ENCODE measurements around the gene KCNA4. TPM values are rescaled to one million over a fixed set of nuclear protein-coding genes. Genes with fewer than 3 reads are reported as not detected.
"Not testable (repeated sequence)": the region's sequence is repeated elsewhere in the genome, so short reads cannot be mapped to it uniquely, and the experiment has no call there.

KCNA4 gene
- total RNA-seq, 1 experiment from 2014 or later, result not detected

- ChIA-PET CTCF (no interaction called here), POLR2A (ENCODE audit: low non-redundant PET) (no interaction called here)
- H3K36me3 ChIP-seq (ENCODE audit: insufficient read depth, low read length, poor library complexity, severe bottlenecking), result no peaks in the 10 kb centered on the region
- DNase-seq (ENCODE audit: low spot score), result no peak
- no peak overlapping the region for H3K27ac ChIP-seq (ENCODE audit: low read depth, low read length, poor library complexity, severe bottlenecking)
- H3K9me3 ChIP-seq (ENCODE audit: low read depth, low read length, poor library complexity, severe bottlenecking), result no peaks in the 10 kb centered on the region
- H3K27me3 ChIP-seq (replicated peaks; ENCODE audit: insufficient read depth, low read depth, low read length, poor library complexity), result no peaks in the 10 kb centered on the region
- H3K4me3 ChIP-seq (ENCODE audit: low read depth, low read length, poor library complexity, severe bottlenecking), result no peak overlapping the region
- no TSS peak for BruUV-seq (replicated peaks)
- H3K4me1 ChIP-seq (ENCODE audit: insufficient read depth, low read length, poor library complexity, severe bottlenecking), result no peaks in the 10 kb centered on the region
- intact Hi-C loops (cut with micrococcal nuclease; ENCODE audit: unreplicated experiment), result loop anchor here (5.0 kb wide), 1 partner anchor 872 kb away; no protein-coding TSS in a partner anchor
- no peak for TF ChIP-seq CTCF (conservative IDR thresholded peaks at IDR 0.05; ENCODE audit: low read depth, low read length)
- TF ChIP-seq EZH2 (IDR thresholded peaks at IDR 0.05; ENCODE audit: borderline replicate concordance, low read depth, low read length, poor library complexity, severe bottlenecking), result no peak
These were observed 28.3 kb upstream of the KCNA4 start for GRCh38 chr11:30045144-30045543.

GRCh38 chr11:30041171-30041570 lies 24.3 kb upstream of the KCNA4 start:
- no peaks in the 10 kb centered on the region for H3K27me3 ChIP-seq (replicated peaks; ENCODE audit: insufficient read depth, low read depth, low read length, poor library complexity)
- DNase-seq (ENCODE audit: low spot score), result no peak
- H3K9me3 ChIP-seq (ENCODE audit: low read depth, low read length, poor library complexity, severe bottlenecking), result peaks cover 7% of the 10 kb centered on the region
- TF ChIP-seq CTCF (conservative IDR thresholded peaks at IDR 0.05; ENCODE audit: low read depth, low read length) (no peak), EZH2 (IDR thresholded peaks at IDR 0.05; ENCODE audit: borderline replicate concordance, low read depth, low read length, poor library complexity, severe bottlenecking) (no peak)
- CTCF ChIA-PET, result no interaction called here
- BruUV-seq (replicated peaks), result no TSS peak
- no peaks in the 10 kb centered on the region for H3K4me1 ChIP-seq (ENCODE audit: insufficient read depth, low read length, poor library complexity, severe bottlenecking)
- POLR2A ChIA-PET (ENCODE audit: low non-redundant PET), result no interaction called here
- H3K4me3 ChIP-seq (ENCODE audit: low read depth, low read length, poor library complexity, severe bottlenecking), result no peak overlapping the region
- no peaks in the 10 kb centered on the region for H3K36me3 ChIP-seq (ENCODE audit: insufficient read depth, low read length, poor library complexity, severe bottlenecking)
- no peak overlapping the region for H3K27ac ChIP-seq (ENCODE audit: low read depth, low read length, poor library complexity, severe bottlenecking)
- intact Hi-C loops (cut with micrococcal nuclease; ENCODE audit: unreplicated experiment), result no loop called here

GRCh38 chr11:30034746-30035145 lies 17.9 kb upstream of the KCNA4 start:
- H3K9me3 ChIP-seq (ENCODE audit: low read depth, low read length, poor library complexity, severe bottlenecking); H3K27me3 ChIP-seq (replicated peaks; ENCODE audit: insufficient read depth, low read depth, low read length, poor library complexity); intact Hi-C loops (cut with micrococcal nuclease; ENCODE audit: unreplicated experiment); CTCF ChIA-PET; BruUV-seq (replicated peaks); POLR2A ChIA-PET (ENCODE audit: low non-redundant PET); H3K36me3 ChIP-seq (ENCODE audit: insufficient read depth, low read length, poor library complexity, severe bottlenecking); H3K27ac ChIP-seq (ENCODE audit: low read depth, low read length, poor library complexity, severe bottlenecking); H3K4me1 ChIP-seq (ENCODE audit: insufficient read depth, low read length, poor library complexity, severe bottlenecking); H3K4me3 ChIP-seq (ENCODE audit: low read depth, low read length, poor library complexity, severe bottlenecking); DNase-seq (ENCODE audit: low spot score): not testable (repeated sequence)

- DNase-seq (ENCODE audit: low spot score); H3K27me3 ChIP-seq (replicated peaks; ENCODE audit: insufficient read depth, low read depth, low read length, poor library complexity); BruUV-seq (replicated peaks); H3K4me1 ChIP-seq (ENCODE audit: insufficient read depth, low read length, poor library complexity, severe bottlenecking); H3K36me3 ChIP-seq (ENCODE audit: insufficient read depth, low read length, poor library complexity, severe bottlenecking); CTCF ChIA-PET; H3K4me3 ChIP-seq (ENCODE audit: low read depth, low read length, poor library complexity, severe bottlenecking); H3K9me3 ChIP-seq (ENCODE audit: low read depth, low read length, poor library complexity, severe bottlenecking); H3K27ac ChIP-seq (ENCODE audit: low read depth, low read length, poor library complexity, severe bottlenecking); POLR2A ChIA-PET (ENCODE audit: low non-redundant PET); intact Hi-C loops (cut with micrococcal nuclease; ENCODE audit: unreplicated experiment): not testable (repeated sequence)
These were observed 17.3 kb upstream of the KCNA4 start for GRCh38 chr11:30034166-30034565.

All from A673 (cell line).